ENCODE measurements around the gene TMEM179.

GRCh38 chr14:104596451-104596918 lies 8.1 kb downstream of the TMEM179 start:
- TF ChIP-seq, protein P1, sequence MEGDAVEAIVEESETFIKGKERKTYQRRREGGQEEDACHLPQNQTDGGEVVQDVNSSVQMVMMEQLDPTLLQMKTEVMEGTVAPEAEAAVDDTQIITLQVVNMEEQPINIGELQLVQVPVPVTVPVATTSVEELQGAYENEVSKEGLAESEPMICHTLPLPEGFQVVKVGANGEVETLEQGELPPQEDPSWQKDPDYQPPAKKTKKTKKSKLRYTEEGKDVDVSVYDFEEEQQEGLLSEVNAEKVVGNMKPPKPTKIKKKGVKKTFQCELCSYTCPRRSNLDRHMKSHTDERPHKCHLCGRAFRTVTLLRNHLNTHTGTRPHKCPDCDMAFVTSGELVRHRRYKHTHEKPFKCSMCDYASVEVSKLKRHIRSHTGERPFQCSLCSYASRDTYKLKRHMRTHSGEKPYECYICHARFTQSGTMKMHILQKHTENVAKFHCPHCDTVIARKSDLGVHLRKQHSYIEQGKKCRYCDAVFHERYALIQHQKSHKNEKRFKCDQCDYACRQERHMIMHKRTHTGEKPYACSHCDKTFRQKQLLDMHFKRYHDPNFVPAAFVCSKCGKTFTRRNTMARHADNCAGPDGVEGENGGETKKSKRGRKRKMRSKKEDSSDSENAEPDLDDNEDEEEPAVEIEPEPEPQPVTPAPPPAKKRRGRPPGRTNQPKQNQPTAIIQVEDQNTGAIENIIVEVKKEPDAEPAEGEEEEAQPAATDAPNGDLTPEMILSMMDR (IDR thresholded peaks at IDR 0.05; ENCODE audit: insufficient read depth, low read length, poor library complexity, severe bottlenecking) = no peak
- TF ChIP-seq EZH2phosphoT487 (conservative IDR thresholded peaks at IDR 0.05; ENCODE audit: low read length) = no peak

Measured in SU-DHL-6 (cell line).